WTC11 (cell line): Measurements from ENCODE around the gene SRRM3. TPM values are rescaled to one million over a fixed set of nuclear protein-coding genes. Genes with fewer than 3 reads are reported as not detected.

ENCODE experiments used
- ATAC-seq: fragments of 200-7000 bp; cut with Tn5 transposase; 2 replicates; pipeline ENCODE4 v1.10.0; 2021; ENCODE audit warnings: mild to moderate bottlenecking, moderate library complexity
- CTCF ChIA-PET: fragments of 300-600 bp; sonication (Branson Sonifier 250); formaldehyde crosslinking; loops from one replicate; lab custom pipeline; 2021; ENCODE audit warnings: antibody characterized with exemption; lab: Charles Lee
- POLR2A ChIA-PET: fragments of 350-600 bp; sonication (Branson Sonifier 250); formaldehyde crosslinking; loops from one replicate; lab custom pipeline; 2021; ENCODE audit warnings: antibody characterized with exemption; lab: Charles Lee
- DNase-seq: peaks from one replicate; pipeline ENCODE4 v3.0.0; 2021; ENCODE audit warnings: low spot score
- H3K27ac Mint-ChIP-seq: 2 replicates; pipeline ENCODE4 v1.8.0; 2021; ENCODE audit warnings: mixed read lengths
- H3K27me3 Mint-ChIP-seq: 2 replicates; pipeline ENCODE4 v1.8.0; 2021; ENCODE audit warnings: low read depth, mild to moderate bottlenecking, moderate library complexity, mixed read lengths
- H3K36me3 Mint-ChIP-seq: 2 replicates; pipeline ENCODE4 v1.8.0; 2021; ENCODE audit warnings: mixed read lengths
- H3K4me1 Mint-ChIP-seq: 2 replicates; pipeline ENCODE4 v1.8.0; 2022; ENCODE audit warnings: mixed read lengths
- H3K4me3 Mint-ChIP-seq: 2 replicates; pipeline ENCODE4 v1.8.0; 2021; ENCODE audit warnings: mild to moderate bottlenecking, moderate library complexity, mixed read lengths
- H3K9me3 Mint-ChIP-seq: 2 replicates; pipeline ENCODE4 v1.8.0; 2021; ENCODE audit warnings: mixed read lengths
- E2F1 ChIP-seq: sonication (generic); formaldehyde crosslinking; IDR thresholded peaks from 2 replicates; pipeline ENCODE4 v1.8.0; 2022; ENCODE audit warnings: mild to moderate bottlenecking, missing genetic modification reagents
- ELF4 ChIP-seq: sonication (generic); formaldehyde crosslinking; IDR thresholded peaks from 2 replicates; pipeline ENCODE4 v1.8.1; 2022; ENCODE audit warnings: low read depth, mild to moderate bottlenecking, moderate library complexity, missing genetic modification reagents
- ETV6 ChIP-seq: sonication (generic); formaldehyde crosslinking; IDR thresholded peaks from 2 replicates; pipeline ENCODE4 v1.8.1; 2022; ENCODE audit warnings: mild to moderate bottlenecking, missing genetic modification reagents
- FOXK1 ChIP-seq: sonication (generic); formaldehyde crosslinking; IDR thresholded peaks from 2 replicates; pipeline ENCODE4 v1.8.0; 2022; ENCODE audit warnings: mild to moderate bottlenecking, moderate library complexity, missing genetic modification reagents
- FOXP1 ChIP-seq: sonication (generic); formaldehyde crosslinking; IDR thresholded peaks from 2 replicates; pipeline ENCODE4 v1.8.0; 2022; ENCODE audit warnings: missing genetic modification reagents, mild to moderate bottlenecking, moderate library complexity, borderline replicate concordance
- GRHL2 ChIP-seq: fragments of 250-450 bp; sonication (Bioruptor Pico); IDR thresholded peaks from 2 replicates; pipeline ENCODE4 v1.8.0; 2022; ENCODE audit warnings: mild to moderate bottlenecking, moderate library complexity; ENCODE audit not compliant: insufficient replicate concordance, severe bottlenecking
- GTF2I ChIP-seq: fragments of 250-450 bp; sonication (Bioruptor Pico); conservative IDR thresholded peaks from 2 replicates; pipeline ENCODE4 v1.4.0; 2021; ENCODE audit warnings: mild to moderate bottlenecking
- OVOL2 ChIP-seq: fragments of 250-450 bp; sonication (Bioruptor Pico); IDR thresholded peaks from 2 replicates; pipeline ENCODE4 v1.9.0; 2021; ENCODE audit warnings: mild to moderate bottlenecking, borderline replicate concordance
- SP1 ChIP-seq: sonication (generic); formaldehyde crosslinking; conservative IDR thresholded peaks from 2 replicates; pipeline ENCODE4 v1.8.1; 2022; ENCODE audit warnings: missing genetic modification reagents
- ZNF121 ChIP-seq: sonication (generic); formaldehyde crosslinking; IDR thresholded peaks from 2 replicates; pipeline ENCODE4 v1.8.0; 2023; ENCODE audit warnings: missing genetic modification reagents
- total RNA-seq: library from RNA; stranded (reverse); gene quantifications from 3 replicates; pipeline ENCODE4 v1.2.3, GENCODE V29; 2021
- TF ChIP-seq, protein P1 (sequence below): sonication (generic); formaldehyde crosslinking; IDR thresholded peaks from 2 replicates; pipeline ENCODE4 v1.8.0; 2023; ENCODE audit warnings: missing genetic modification reagents, mild to moderate bottlenecking, borderline replicate concordance
- TF ChIP-seq, protein P2 (sequence below): sonication (generic); formaldehyde crosslinking; IDR thresholded peaks from 2 replicates; pipeline ENCODE4 v1.8.1; 2022; ENCODE audit warnings: missing genetic modification reagents, borderline replicate concordance
- TF ChIP-seq, protein P3 (sequence below): sonication (generic); formaldehyde crosslinking; IDR thresholded peaks from 2 replicates; pipeline ENCODE4 v1.8.0; 2022; ENCODE audit warnings: mild to moderate bottlenecking, missing genetic modification reagents
- TF ChIP-seq, protein P4 (sequence below): sonication (generic); formaldehyde crosslinking; IDR thresholded peaks from 2 replicates; pipeline ENCODE4 v1.8.0; 2023; ENCODE audit warnings: mild to moderate bottlenecking, missing genetic modification reagents

Gene SRRM3
- total RNA-seq, 1 experiment from 2014 or later = 17.7 TPM

GRCh38 chr7:76257973-76258372, 56.3 kb downstream of the SRRM3 start (continued):
- TF ChIP-seq E2F1 (CRISPR knock-in tag) = no peak

DNA sequence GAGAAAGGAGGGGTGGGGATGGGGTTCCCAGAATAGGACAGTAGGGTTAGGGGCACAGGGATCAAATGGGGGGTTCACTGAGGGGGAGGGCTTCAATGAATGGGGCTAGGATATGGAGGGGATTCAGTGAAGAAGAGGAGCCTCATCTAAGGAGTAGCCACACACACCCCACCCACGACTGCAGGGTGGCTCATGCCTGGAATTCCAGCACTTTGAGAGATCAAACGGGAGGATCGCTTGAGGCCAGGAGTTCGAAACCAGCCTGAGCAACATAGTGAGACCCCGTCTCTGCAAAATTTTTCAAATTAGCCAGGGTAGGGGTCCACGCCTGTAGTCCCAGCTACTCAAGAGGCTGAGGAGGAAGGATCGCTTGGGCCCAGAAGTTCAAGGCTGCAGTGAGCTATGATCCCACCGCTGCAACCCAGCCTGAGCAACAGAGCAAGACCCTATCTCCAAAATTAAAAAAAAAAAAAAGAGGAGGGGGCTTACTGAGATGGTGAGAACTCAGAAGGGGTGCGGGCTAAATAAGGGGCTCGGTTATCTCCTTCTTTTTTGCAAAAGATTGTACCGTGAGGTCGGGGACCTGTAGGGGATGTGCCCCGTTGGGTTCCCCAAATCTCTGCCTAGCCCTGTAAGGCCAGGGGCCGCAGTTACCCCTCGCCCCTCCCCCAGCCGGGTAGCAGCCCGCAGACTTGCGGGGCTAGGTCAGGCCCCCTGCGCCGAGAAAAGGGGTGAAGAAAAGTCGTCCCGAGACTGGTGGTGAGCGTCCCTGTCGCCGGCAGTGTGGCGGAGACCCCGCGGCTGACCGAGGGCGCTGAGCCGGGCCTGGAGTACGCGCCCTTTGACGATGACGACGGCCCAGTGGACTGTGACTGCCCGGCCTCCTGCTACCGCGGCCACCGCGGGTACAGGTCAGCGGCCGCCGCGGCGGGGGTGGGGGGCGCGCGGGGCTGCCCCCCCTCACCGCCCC, 57.7 kb downstream of the SRRM3 start:
- Mint-ChIP-seq H3K9me3 (no peaks in the 10 kb centered on the region), H3K27ac (no peak overlapping the region), H3K36me3 (peaks cover 11% of the 10 kb centered on the region), H3K27me3 (no peaks in the 10 kb centered on the region; the same call in 1 of the 2 replicates), H3K4me1 (peaks cover 33% of the 10 kb centered on the region), H3K4me3 (peak overlapping the region; percentile 67)
- ATAC-seq = peak; percentile 2; the same call in 1 of the 2 replicates
- POLR2A ChIA-PET = interaction anchor here (0.7 to 2.3 kb wide), 7 partner anchors 9 to 117 kb away, joined by 3 to 19 read pairs (median 7); no protein-coding TSS in a partner anchor
- peak; percentile 46 for DNase-seq
- TF ChIP-seq FOXP1 (CRISPR knock-in tag) (peak; percentile 40; the same call in 1 of the 2 replicates), ZNF121 (CRISPR knock-in tag) (peak; percentile 70; the same call in 1 of the 2 replicates), GRHL2 (no peak), ETV6 (CRISPR knock-in tag) (no peak), GTF2I (CRISPR knock-in tag) (no peak)
- TF ChIP-seq, protein P1, sequence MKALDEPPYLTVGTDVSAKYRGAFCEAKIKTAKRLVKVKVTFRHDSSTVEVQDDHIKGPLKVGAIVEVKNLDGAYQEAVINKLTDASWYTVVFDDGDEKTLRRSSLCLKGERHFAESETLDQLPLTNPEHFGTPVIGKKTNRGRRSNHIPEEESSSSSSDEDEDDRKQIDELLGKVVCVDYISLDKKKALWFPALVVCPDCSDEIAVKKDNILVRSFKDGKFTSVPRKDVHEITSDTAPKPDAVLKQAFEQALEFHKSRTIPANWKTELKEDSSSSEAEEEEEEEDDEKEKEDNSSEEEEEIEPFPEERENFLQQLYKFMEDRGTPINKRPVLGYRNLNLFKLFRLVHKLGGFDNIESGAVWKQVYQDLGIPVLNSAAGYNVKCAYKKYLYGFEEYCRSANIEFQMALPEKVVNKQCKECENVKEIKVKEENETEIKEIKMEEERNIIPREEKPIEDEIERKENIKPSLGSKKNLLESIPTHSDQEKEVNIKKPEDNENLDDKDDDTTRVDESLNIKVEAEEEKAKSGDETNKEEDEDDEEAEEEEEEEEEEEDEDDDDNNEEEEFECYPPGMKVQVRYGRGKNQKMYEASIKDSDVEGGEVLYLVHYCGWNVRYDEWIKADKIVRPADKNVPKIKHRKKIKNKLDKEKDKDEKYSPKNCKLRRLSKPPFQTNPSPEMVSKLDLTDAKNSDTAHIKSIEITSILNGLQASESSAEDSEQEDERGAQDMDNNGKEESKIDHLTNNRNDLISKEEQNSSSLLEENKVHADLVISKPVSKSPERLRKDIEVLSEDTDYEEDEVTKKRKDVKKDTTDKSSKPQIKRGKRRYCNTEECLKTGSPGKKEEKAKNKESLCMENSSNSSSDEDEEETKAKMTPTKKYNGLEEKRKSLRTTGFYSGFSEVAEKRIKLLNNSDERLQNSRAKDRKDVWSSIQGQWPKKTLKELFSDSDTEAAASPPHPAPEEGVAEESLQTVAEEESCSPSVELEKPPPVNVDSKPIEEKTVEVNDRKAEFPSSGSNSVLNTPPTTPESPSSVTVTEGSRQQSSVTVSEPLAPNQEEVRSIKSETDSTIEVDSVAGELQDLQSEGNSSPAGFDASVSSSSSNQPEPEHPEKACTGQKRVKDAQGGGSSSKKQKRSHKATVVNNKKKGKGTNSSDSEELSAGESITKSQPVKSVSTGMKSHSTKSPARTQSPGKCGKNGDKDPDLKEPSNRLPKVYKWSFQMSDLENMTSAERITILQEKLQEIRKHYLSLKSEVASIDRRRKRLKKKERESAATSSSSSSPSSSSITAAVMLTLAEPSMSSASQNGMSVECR (CRISPR knock-in tag) = no peak
- TF ChIP-seq, all 79 proteins: peak for 2
- CTCF ChIA-PET = interaction anchor here (0.6 to 6.0 kb wide), 14 partner anchors 9 to 239 kb away, joined by 3 to 103 read pairs (median 5); partner anchors contain the start of gene SRRM3

- ChIA-PET CTCF (interaction anchor here (0.6 to 6.0 kb wide), 16 partner anchors 20 to 621 kb away, joined by 3 to 103 read pairs (median 5); partner anchors contain the start of gene SRRM3), POLR2A (interaction anchor here (0.5 to 2.3 kb wide), 10 partner anchors 8 to 1590 kb away, joined by 3 to 19 read pairs (median 6); no protein-coding TSS in a partner anchor)
- DNase-seq (peak; percentile 98), ATAC-seq (peak; percentile 88)
- TF ChIP-seq FOXK1 (CRISPR knock-in tag) = no peak
- peak; percentile 66; the same call in 1 of the 2 replicates for TF ChIP-seq SP1 (CRISPR knock-in tag)
- peaks cover 33% of the 10 kb centered on the region for H3K4me1 Mint-ChIP-seq
- H3K36me3 Mint-ChIP-seq = peaks cover 11% of the 10 kb centered on the region
- peak overlapping the region; percentile 67 for H3K4me3 Mint-ChIP-seq
- H3K9me3 Mint-ChIP-seq = no peaks in the 10 kb centered on the region
- no peak overlapping the region for H3K27ac Mint-ChIP-seq
- H3K27me3 Mint-ChIP-seq = no peaks in the 10 kb centered on the region; the same call in 1 of the 2 replicates
These were observed 58.5 kb downstream of the SRRM3 start for GRCh38 chr7:76260171-76260703.

GRCh38 chr7:76261329-76261728, 59.6 kb downstream of the SRRM3 start:
- Mint-ChIP-seq H3K27me3 (no peaks in the 10 kb centered on the region; the same call in 1 of the 2 replicates), H3K4me3 (no peak overlapping the region), H3K27ac (peak overlapping the region; percentile 22; the same call in 1 of the 2 replicates), H3K36me3 (peaks cover 7% of the 10 kb centered on the region), H3K9me3 (no peaks in the 10 kb centered on the region), H3K4me1 (peaks cover 33% of the 10 kb centered on the region)
- DNase-seq (no peak), ATAC-seq (no peak)
- ChIA-PET POLR2A (interaction anchor here (2.1 to 2.3 kb wide), 2 partner anchors 27 to 95 kb away, joined by 14 to 19 read pairs; no protein-coding TSS in a partner anchor), CTCF (interaction anchor here (1.4 to 6.0 kb wide), 10 partner anchors 9 to 192 kb away, joined by 3 to 103 read pairs (median 30); partner anchors contain the start of gene SRRM3)
- TF ChIP-seq OVOL2 (no peak), ELF4 (no peak)
- TF ChIP-seq, protein P2, sequence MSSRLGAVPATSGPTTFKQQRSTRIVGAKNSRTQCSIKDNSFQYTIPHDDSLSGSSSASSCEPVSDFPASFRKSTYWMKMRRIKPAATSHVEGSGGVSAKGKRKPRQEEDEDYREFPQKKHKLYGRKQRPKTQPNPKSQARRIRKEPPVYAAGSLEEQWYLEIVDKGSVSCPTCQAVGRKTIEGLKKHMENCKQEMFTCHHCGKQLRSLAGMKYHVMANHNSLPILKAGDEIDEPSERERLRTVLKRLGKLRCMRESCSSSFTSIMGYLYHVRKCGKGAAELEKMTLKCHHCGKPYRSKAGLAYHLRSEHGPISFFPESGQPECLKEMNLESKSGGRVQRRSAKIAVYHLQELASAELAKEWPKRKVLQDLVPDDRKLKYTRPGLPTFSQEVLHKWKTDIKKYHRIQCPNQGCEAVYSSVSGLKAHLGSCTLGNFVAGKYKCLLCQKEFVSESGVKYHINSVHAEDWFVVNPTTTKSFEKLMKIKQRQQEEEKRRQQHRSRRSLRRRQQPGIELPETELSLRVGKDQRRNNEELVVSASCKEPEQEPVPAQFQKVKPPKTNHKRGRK (CRISPR knock-in tag) = no peak
- TF ChIP-seq, protein P3, sequence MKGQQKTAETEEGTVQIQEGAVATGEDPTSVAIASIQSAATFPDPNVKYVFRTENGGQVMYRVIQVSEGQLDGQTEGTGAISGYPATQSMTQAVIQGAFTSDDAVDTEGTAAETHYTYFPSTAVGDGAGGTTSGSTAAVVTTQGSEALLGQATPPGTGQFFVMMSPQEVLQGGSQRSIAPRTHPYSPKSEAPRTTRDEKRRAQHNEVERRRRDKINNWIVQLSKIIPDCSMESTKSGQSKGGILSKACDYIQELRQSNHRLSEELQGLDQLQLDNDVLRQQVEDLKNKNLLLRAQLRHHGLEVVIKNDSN (CRISPR knock-in tag) = no peak
- TF ChIP-seq, protein P4, sequence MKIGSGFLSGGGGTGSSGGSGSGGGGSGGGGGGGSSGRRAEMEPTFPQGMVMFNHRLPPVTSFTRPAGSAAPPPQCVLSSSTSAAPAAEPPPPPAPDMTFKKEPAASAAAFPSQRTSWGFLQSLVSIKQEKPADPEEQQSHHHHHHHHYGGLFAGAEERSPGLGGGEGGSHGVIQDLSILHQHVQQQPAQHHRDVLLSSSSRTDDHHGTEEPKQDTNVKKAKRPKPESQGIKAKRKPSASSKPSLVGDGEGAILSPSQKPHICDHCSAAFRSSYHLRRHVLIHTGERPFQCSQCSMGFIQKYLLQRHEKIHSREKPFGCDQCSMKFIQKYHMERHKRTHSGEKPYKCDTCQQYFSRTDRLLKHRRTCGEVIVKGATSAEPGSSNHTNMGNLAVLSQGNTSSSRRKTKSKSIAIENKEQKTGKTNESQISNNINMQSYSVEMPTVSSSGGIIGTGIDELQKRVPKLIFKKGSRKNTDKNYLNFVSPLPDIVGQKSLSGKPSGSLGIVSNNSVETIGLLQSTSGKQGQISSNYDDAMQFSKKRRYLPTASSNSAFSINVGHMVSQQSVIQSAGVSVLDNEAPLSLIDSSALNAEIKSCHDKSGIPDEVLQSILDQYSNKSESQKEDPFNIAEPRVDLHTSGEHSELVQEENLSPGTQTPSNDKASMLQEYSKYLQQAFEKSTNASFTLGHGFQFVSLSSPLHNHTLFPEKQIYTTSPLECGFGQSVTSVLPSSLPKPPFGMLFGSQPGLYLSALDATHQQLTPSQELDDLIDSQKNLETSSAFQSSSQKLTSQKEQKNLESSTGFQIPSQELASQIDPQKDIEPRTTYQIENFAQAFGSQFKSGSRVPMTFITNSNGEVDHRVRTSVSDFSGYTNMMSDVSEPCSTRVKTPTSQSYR (CRISPR knock-in tag) = no peak
